Ovary (tissue), 3 donors: ENCODE data around the gene SORCS3.

ENCODE experiments used
- CTCF ChIP-seq, 3 donors: fragments of 450-650 bp in 2 of 3; fragments of 200-600 bp in 1 of 3; IDR thresholded peaks; one replicate each; pipeline versions ENCODE4 v1.5.1 to v1.8.0; 2016 to 2022; ENCODE audit warnings: antibody characterized with exemption in 3 of 3, mild to moderate bottlenecking in 1 of 3
- EP300 ChIP-seq: sonication (generic); formaldehyde crosslinking; IDR thresholded peaks from one replicate; pipeline ENCODE4 v1.6.1; 2017; ENCODE audit warnings: antibody characterized with exemption
- POLR2A ChIP-seq: fragments of 450-650 bp; IDR thresholded peaks from one replicate; pipeline ENCODE4 v1.6.1; 2017; ENCODE audit warnings: antibody characterized with exemption, mild to moderate bottlenecking, moderate library complexity
- donor health status: DM: no; HTN: no; CAD: no.

GRCh38 chr10:105102977-105103376 lies 461.9 kb downstream of the SORCS3 start:
- no peak for TF ChIP-seq EP300
- no peak for TF ChIP-seq POLR2A
- no peak for TF ChIP-seq CTCF (IDR thresholded peaks at IDR 0.05)
